GM23338 (cell line): ENCODE data around the gene FFAR2. TPM values are rescaled to one million over a fixed set of nuclear protein-coding genes. Genes with fewer than 3 reads are reported as not detected.
"Not testable (repeated sequence)": the region's sequence is repeated elsewhere in the genome, so short reads cannot be mapped to it uniquely, and the experiment has no call there.

Experiments used
- ATAC-seq: fragments of 200-7000 bp; cut with Tn5 transposase; 3 replicates; pipeline ENCODE4 v1.9.1; 2020
- DNase-seq: peaks from one replicate; pipeline ENCODE4 v3.0.0-alpha.2; 2015; ENCODE audit warnings: low spot score
- H2AFZ ChIP-seq: fragments of 200-600 bp; sonication (generic); 2 replicates; pipeline ENCODE4 v1.8.0; 2016; ENCODE audit warnings: antibody characterized with exemption, mild to moderate bottlenecking, moderate library complexity
- H3F3A ChIP-seq: fragments of 200-600 bp; sonication (generic); replicated peaks from 2 replicates; pipeline ENCODE4 v1.8.0; 2017; ENCODE audit warnings: antibody characterized with exemption, mixed run types, low read depth
- H3K27ac ChIP-seq: fragments of 200-600 bp; sonication (generic); 2 replicates; pipeline ENCODE4 v1.6.1; 2016; ENCODE audit warnings: low read depth
- H3K27me3 ChIP-seq: fragments of 200-600 bp; sonication (generic); 2 replicates; pipeline ENCODE4 v1.8.0; 2016; ENCODE audit warnings: mild to moderate bottlenecking, mixed run types, moderate library complexity; ENCODE audit not compliant: insufficient read depth
- H3K36me3 ChIP-seq: fragments of 200-600 bp; sonication (generic); 2 replicates; pipeline ENCODE4 v1.8.0; 2016; ENCODE audit warnings: mild to moderate bottlenecking; ENCODE audit not compliant: insufficient read depth
- H3K4me1 ChIP-seq: fragments of 200-600 bp; sonication (generic); 2 replicates; pipeline ENCODE4 v1.8.0; 2016; ENCODE audit warnings: mild to moderate bottlenecking, moderate library complexity; ENCODE audit not compliant: insufficient read depth
- H3K4me2 ChIP-seq: fragments of 200-600 bp; sonication (generic); 2 replicates; pipeline ENCODE4 v1.7.1; 2017; ENCODE audit warnings: mixed run types
- H3K4me3 ChIP-seq: fragments of 200-600 bp; sonication (generic); 2 replicates; pipeline ENCODE4 v1.6.1; 2016; ENCODE audit warnings: mixed run types
- H3K79me2 ChIP-seq: fragments of 200-600 bp; sonication (generic); replicated peaks from 2 replicates; pipeline ENCODE4 v1.8.0; 2017; ENCODE audit warnings: mild to moderate bottlenecking; ENCODE audit not compliant: insufficient read depth
- H3K9me2 ChIP-seq: fragments of 200-600 bp; sonication (generic); 2 replicates; pipeline ENCODE4 v1.8.0; 2017; ENCODE audit not compliant: insufficient read depth
- H4K20me1 ChIP-seq: fragments of 200-600 bp; sonication (generic); replicated peaks from 2 replicates; pipeline ENCODE4 v1.8.0; 2017; ENCODE audit warnings: mild to moderate bottlenecking; ENCODE audit not compliant: insufficient read depth
- H3K27ac Mint-ChIP-seq: 2 replicates; pipeline ENCODE4 v1.8.0; 2020; ENCODE audit warnings: inconsistent platforms, mild to moderate bottlenecking, moderate library complexity, mixed read lengths
- H3K27me3 Mint-ChIP-seq: 3 replicates; pipeline ENCODE4 v1.8.0; 2022; ENCODE audit warnings: low read depth, mild to moderate bottlenecking, moderate library complexity, mixed read lengths, inconsistent platforms; ENCODE audit not compliant: insufficient read depth, poor library complexity
- H3K36me3 Mint-ChIP-seq: 3 replicates; pipeline ENCODE4 v1.8.0; 2021; ENCODE audit warnings: low read depth, mild to moderate bottlenecking, inconsistent platforms, moderate library complexity, mixed read lengths
- H3K4me1 Mint-ChIP-seq: 3 replicates; pipeline ENCODE4 v1.8.0; 2020; ENCODE audit warnings: mild to moderate bottlenecking, inconsistent platforms, mixed read lengths
- H3K4me3 Mint-ChIP-seq: 3 replicates; pipeline ENCODE4 v1.8.0; 2021; ENCODE audit warnings: moderate library complexity, mild to moderate bottlenecking, inconsistent platforms, mixed read lengths
- H3K9me3 Mint-ChIP-seq: 3 replicates; pipeline ENCODE4 v1.8.0; 2020; ENCODE audit warnings: moderate library complexity, mild to moderate bottlenecking, inconsistent platforms, mixed read lengths
- CREB1 ChIP-seq: fragments of 250-450 bp; sonication (Bioruptor Pico); IDR thresholded peaks from 2 replicates; pipeline ENCODE4 v1.5.0; 2020; ENCODE audit warnings: low read depth, mild to moderate bottlenecking, moderate library complexity
- CTCF ChIP-seq, 2 experiments: fragments of 200-600 bp in 1 of 2; sonication (generic) in 1 of 2; conservative IDR thresholded peaks; 2 replicates each; pipeline versions ENCODE4 v1.5.1 to v1.6.1; 2016 to 2017; ENCODE audit warnings: antibody characterized with exemption in 2 of 2, low read depth in 2 of 2, mild to moderate bottlenecking in 2 of 2, moderate library complexity in 1 of 2
- ETS1 ChIP-seq: IDR thresholded peaks from 2 replicates; pipeline ENCODE4 v1.6.1; 2016; ENCODE audit warnings: antibody characterized with exemption
- EZH2 ChIP-seq: fragments of 200-600 bp; sonication (generic); IDR thresholded peaks from one replicate; pipeline ENCODE4 v1.8.0; 2017; ENCODE audit warnings: antibody characterized with exemption, mild to moderate bottlenecking, low read depth; ENCODE audit not compliant: unreplicated experiment
- EZH2phosphoT487 ChIP-seq: fragments of 200-600 bp; sonication (generic); IDR thresholded peaks from one replicate; pipeline ENCODE4 v1.8.1; 2018; ENCODE audit warnings: antibody characterized with exemption; ENCODE audit not compliant: unreplicated experiment
- JUNB ChIP-seq: IDR thresholded peaks from one replicate; pipeline ENCODE4 v1.6.1; 2016; ENCODE audit warnings: antibody characterized with exemption; ENCODE audit not compliant: unreplicated experiment
- NANOG ChIP-seq: IDR thresholded peaks from 2 replicates; pipeline ENCODE4 v1.6.1; 2016; ENCODE audit warnings: antibody characterized with exemption, borderline replicate concordance
- POLR2AphosphoS5 ChIP-seq: IDR thresholded peaks from 2 replicates; pipeline ENCODE4 v1.6.1; 2016; ENCODE audit warnings: antibody characterized with exemption, low read depth
- STAT1 ChIP-seq: IDR thresholded peaks from one replicate; pipeline ENCODE4 v1.6.1; 2016; ENCODE audit warnings: antibody characterized with exemption; ENCODE audit not compliant: unreplicated experiment
- ZNF114 ChIP-seq: fragments of 250-450 bp; sonication (Bioruptor Pico); IDR thresholded peaks from 2 replicates; pipeline ENCODE4 v1.5.0; 2020; ENCODE audit warnings: mild to moderate bottlenecking, moderate library complexity
- ZNF331 ChIP-seq: fragments of 250-450 bp; sonication (Bioruptor Pico); IDR thresholded peaks from 2 replicates; pipeline ENCODE4 v1.5.0; 2020; ENCODE audit warnings: low read depth, mild to moderate bottlenecking, moderate library complexity
- ZNF462 ChIP-seq: fragments of 250-450 bp; sonication (Bioruptor Pico); IDR thresholded peaks from 2 replicates; pipeline ENCODE4 v1.5.0; 2020; ENCODE audit warnings: mild to moderate bottlenecking, moderate library complexity
- polyA plus RNA-seq: library from polyadenylated mRNA; unstranded; fragments of >200 nt; fragmentation: Nextera tagmentation; extraction: Ambion mirVana; gene quantifications from 2 replicates; pipeline ENCODE4 v1.2.1, GENCODE V29; 2016
- total RNA-seq: library from RNA; depleted of rRNA; stranded (reverse); fragments of >200 nt; shearing (Covaris generic); gene quantifications from 2 replicates; pipeline ENCODE4 v1.2.3, GENCODE V29; 2014

Gene FFAR2
- total and polyA plus RNA-seq, 2 experiments from 2014 or later = not detected

DNA sequence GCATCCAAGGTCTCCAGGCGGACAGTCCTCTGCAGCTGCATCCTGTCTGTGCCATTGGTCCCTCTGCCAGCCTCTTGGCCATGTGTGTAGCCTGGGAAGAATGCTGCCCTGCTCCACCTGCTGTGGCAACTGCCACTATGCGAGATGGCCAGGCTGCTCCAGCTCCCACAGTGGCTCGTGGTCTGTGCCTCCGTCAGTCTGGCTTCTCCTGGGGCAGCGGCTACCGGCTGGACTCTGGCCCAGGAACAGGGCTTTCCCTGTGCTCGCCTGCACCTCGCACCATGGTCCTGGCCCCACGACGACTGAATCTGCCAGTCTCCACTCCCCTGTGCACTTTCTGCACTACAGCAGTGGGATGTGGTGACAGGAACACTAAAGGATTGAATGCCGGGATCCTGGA is 26.7 kb upstream of the FFAR2 start (continued):
- TF ChIP-seq CREB1 (no peak), JUNB (no peak), ETS1 (no peak)

- not testable (repeated sequence) for H3K4me3 ChIP-seq, ATAC-seq, H3K27me3 Mint-ChIP-seq, H3K9me2 ChIP-seq, H3K4me2 ChIP-seq, H3K27me3 ChIP-seq, H3K79me2 ChIP-seq, DNase-seq, H3F3A ChIP-seq, H3K4me1 ChIP-seq, H3K4me1 Mint-ChIP-seq, H3K27ac Mint-ChIP-seq, H3K27ac ChIP-seq, H3K9me3 Mint-ChIP-seq, H3K36me3 ChIP-seq, H3K36me3 Mint-ChIP-seq, H4K20me1 ChIP-seq, H3K4me3 Mint-ChIP-seq, H2AFZ ChIP-seq
Observed at GRCh38 chr19:35423406-35423805, 24.7 kb upstream of the FFAR2 start.

DNA sequence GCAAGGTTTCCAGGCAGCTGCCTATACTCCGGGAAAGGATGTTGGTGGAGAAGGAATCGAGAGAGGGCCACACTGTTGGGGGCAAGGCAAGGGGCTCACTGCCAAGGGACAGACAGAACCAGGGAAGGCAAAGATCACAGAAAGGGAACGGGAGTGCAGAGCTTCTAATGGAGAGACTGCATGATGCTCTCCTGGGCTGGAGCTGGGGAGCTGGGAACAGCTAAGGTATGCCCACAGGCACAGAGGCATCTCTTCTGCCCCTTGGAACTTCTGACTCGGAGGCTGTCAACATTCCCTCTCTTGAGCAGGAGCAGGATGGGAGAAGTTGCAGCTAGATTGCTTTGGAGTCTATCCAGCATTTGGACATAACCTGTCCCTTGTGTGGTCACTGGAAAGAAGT is 22.4 kb upstream of the FFAR2 start:
- no peak overlapping the region for H3K4me2 ChIP-seq
- no peak overlapping the region for H3K27ac ChIP-seq
- H3K4me3 ChIP-seq = no peak overlapping the region
- H3F3A ChIP-seq = no peaks in the 10 kb centered on the region
- H3K27me3 ChIP-seq = no peaks in the 10 kb centered on the region
- H3K9me2 ChIP-seq = no peaks in the 10 kb centered on the region
- H3K27me3 Mint-ChIP-seq = peaks cover 1% of the 10 kb centered on the region
- H3K4me3 Mint-ChIP-seq = no peak overlapping the region
- no peak overlapping the region for H2AFZ ChIP-seq
- H3K9me3 Mint-ChIP-seq = no peaks in the 10 kb centered on the region
- no peaks in the 10 kb centered on the region for H3K4me1 Mint-ChIP-seq
- no peaks in the 10 kb centered on the region for H3K36me3 Mint-ChIP-seq
- H4K20me1 ChIP-seq = no peaks in the 10 kb centered on the region
- no peak overlapping the region for H3K27ac Mint-ChIP-seq
- DNase-seq (no peak), ATAC-seq (no peak)
- no peaks in the 10 kb centered on the region for H3K36me3 ChIP-seq
- H3K4me1 ChIP-seq = no peaks in the 10 kb centered on the region
- no peaks in the 10 kb centered on the region for H3K79me2 ChIP-seq
- no peak for TF ChIP-seq POLR2AphosphoS5
- TF ChIP-seq NANOG = no peak
- TF ChIP-seq ZNF331 (CRISPR knock-in tag) = no peak
- no peak for TF ChIP-seq CREB1
- TF ChIP-seq CTCF (conservative IDR thresholded peaks at IDR 0.05; ENCODE audit: low read depth in 2 of 2) = no peak
- no peak for TF ChIP-seq ZNF462
- no peak for TF ChIP-seq EZH2phosphoT487
- TF ChIP-seq ZNF114 (CRISPR knock-in tag) = no peak
- no peak for TF ChIP-seq EZH2
- TF ChIP-seq STAT1 = no peak
